Activated T-helper 2 cell treated with anti-CD3 and anti-CD28 coated beads, Interferon-gamma antibody, Interleukin-2, Interleukin-4, amounts not matched to agents 10 μg/mL and 5 μg/mL and 100 μg/mL, durations not matched to agents 14 hours and 24 hours and 36 hours (primary cell): ENCODE results near the gene TRAF3. TPM values are rescaled to one million over a fixed set of nuclear protein-coding genes. Genes with fewer than 3 reads are reported as not detected.
A peak's percentile ranks its signal among the peaks of the same experiment; 100 is the strongest.
"Not testable (repeated sequence)": the region's sequence is repeated elsewhere in the genome, so short reads cannot be mapped to it uniquely, and the experiment has no call there.

Experiments
- DNase-seq: peaks from one replicate; pipeline ENCODE4 v3.0.0; 2021; ENCODE audit warnings: low spot score
- H3K27ac Mint-ChIP-seq: one replicate; pipeline ENCODE4 v1.8.0; 2021; ENCODE audit warnings: mixed read lengths
- H3K27me3 Mint-ChIP-seq: one replicate; pipeline ENCODE4 v1.8.0; 2021; ENCODE audit warnings: low read depth, mixed read lengths
- H3K36me3 Mint-ChIP-seq: one replicate; pipeline ENCODE4 v1.8.0; 2021; ENCODE audit warnings: low read depth, mixed read lengths
- H3K4me1 Mint-ChIP-seq: one replicate; pipeline ENCODE4 v1.8.0; 2021; ENCODE audit warnings: low read depth, mixed read lengths
- H3K4me3 Mint-ChIP-seq: one replicate; pipeline ENCODE4 v1.8.0; 2021; ENCODE audit warnings: low read depth, mild to moderate bottlenecking, moderate library complexity, mixed read lengths
- H3K9me3 Mint-ChIP-seq: one replicate; pipeline ENCODE4 v1.8.0; 2021; ENCODE audit warnings: mixed read lengths
- intact Hi-C: fragments of 100-400 bp; cut with micrococcal nuclease; formaldehyde crosslinking; loops from one replicate; pipeline ENCODE4 v1.15.1; 2023
- total RNA-seq: library from RNA; stranded (reverse); gene quantifications from 2 replicates; pipeline ENCODE4 v1.2.3, GENCODE V29; 2022

The TRAF3 gene
- total RNA-seq, 1 donor from 2014 or later = 67.8 TPM

DNA sequence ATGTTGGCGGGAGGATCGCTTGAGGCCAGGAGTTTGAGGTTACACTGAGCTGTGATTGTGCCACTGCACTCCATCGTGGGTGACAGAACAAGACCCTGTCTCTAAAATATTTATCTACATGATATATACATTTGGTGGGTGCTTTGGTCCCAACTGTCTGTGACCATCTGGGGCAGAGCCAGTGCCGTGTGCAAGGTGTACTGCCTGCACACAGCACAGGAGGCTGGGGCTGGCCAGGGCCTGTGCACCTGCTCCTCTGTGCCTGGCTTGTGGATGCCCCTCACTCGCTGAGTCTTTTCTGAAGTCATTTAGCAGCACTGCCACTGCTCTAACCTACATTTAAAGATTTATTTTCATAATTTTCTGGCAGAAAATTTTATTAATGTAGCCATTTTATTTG lies 58.7 kb downstream of the TRAF3 start:
- Mint-ChIP-seq H3K4me1 (peaks cover 20% of the 10 kb centered on the region), H3K27ac (no peak overlapping the region), H3K9me3 (no peaks in the 10 kb centered on the region), H3K27me3 (no peaks in the 10 kb centered on the region), H3K4me3 (no peak overlapping the region), H3K36me3 (peaks cover 68% of the 10 kb centered on the region)
- DNase-seq = no peak
- intact Hi-C loops = no loop called here

DNA sequence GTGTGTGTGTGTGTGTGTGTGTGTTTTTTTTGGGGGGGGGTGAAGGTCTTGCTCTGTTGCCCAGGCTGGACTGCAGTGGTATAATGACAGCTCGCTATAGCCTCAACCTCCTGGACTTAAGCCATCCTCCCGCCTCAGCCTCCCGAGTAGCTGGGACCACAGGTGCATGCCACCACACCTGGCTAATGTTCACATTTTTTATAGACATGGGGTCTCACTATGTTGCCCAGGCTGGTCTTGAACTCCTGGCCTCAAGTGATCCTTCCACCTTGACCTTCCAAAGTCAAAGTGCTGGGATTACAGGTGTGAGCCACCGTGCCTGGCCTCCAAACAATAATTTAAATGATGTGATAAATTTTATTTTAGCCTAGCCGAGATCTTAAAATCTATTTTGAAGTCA lies 59.9 kb downstream of the TRAF3 start:
- Mint-ChIP-seq H3K36me3 (peaks cover 67% of the 10 kb centered on the region), H3K4me1 (peaks cover 12% of the 10 kb centered on the region), H3K27ac (peak overlapping the region; percentile 30)
- H3K9me3 Mint-ChIP-seq, intact Hi-C loops, DNase-seq, H3K4me3 Mint-ChIP-seq, H3K27me3 Mint-ChIP-seq: not testable (repeated sequence)

DNA sequence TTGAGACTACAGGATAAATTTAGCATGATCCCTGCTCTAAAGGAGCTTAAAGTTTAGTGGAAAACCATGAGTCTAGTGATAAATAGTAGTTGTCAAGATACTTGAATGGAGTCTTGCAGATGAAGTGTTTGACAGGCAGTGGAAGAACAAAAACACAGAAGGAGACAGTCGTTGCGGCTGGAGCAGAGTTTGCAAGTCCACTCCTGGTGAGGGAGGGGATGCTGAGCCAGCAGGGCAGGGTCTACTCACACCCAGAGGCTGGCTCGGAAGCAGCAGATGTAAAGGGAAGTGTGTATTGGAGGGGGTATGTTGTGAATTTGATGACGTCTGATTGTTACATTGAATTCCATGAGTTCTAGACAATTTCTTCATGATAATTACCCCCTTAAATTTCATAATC lies 61.3 kb downstream of the TRAF3 start:
- DNase-seq = no peak
- Mint-ChIP-seq H3K9me3 (no peaks in the 10 kb centered on the region), H3K4me1 (peaks cover 7% of the 10 kb centered on the region), H3K36me3 (peaks cover 61% of the 10 kb centered on the region), H3K27me3 (no peaks in the 10 kb centered on the region), H3K27ac (peak overlapping the region; percentile 65), H3K4me3 (no peak overlapping the region)
- intact Hi-C loops = no loop called here

DNA sequence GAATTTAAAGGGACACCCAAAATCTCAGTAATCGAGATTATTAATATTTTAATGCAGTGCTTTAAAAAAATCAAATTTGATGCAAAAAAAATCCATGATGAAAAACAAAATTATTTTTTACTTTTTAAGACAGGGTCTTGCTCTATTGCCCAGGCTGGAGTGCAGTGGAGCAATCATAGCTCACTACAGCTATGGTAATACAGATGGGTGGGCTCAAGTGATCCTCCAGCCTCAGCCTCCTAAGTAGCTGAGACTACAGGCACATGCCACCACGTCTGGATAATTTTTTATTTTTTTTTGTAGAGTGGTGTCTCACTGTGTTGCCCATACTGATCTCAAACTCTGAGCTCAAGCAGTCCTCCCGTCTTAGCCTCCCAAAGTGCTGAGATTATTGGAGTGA lies 62.9 kb downstream of the TRAF3 start:
- DNase-seq = no peak
- Mint-ChIP-seq H3K4me3 (no peak overlapping the region), H3K27me3 (no peaks in the 10 kb centered on the region), H3K9me3 (no peaks in the 10 kb centered on the region), H3K4me1 (peaks cover 5% of the 10 kb centered on the region), H3K36me3 (peaks cover 55% of the 10 kb centered on the region), H3K27ac (no peak overlapping the region)
- intact Hi-C loops = no loop called here

DNA sequence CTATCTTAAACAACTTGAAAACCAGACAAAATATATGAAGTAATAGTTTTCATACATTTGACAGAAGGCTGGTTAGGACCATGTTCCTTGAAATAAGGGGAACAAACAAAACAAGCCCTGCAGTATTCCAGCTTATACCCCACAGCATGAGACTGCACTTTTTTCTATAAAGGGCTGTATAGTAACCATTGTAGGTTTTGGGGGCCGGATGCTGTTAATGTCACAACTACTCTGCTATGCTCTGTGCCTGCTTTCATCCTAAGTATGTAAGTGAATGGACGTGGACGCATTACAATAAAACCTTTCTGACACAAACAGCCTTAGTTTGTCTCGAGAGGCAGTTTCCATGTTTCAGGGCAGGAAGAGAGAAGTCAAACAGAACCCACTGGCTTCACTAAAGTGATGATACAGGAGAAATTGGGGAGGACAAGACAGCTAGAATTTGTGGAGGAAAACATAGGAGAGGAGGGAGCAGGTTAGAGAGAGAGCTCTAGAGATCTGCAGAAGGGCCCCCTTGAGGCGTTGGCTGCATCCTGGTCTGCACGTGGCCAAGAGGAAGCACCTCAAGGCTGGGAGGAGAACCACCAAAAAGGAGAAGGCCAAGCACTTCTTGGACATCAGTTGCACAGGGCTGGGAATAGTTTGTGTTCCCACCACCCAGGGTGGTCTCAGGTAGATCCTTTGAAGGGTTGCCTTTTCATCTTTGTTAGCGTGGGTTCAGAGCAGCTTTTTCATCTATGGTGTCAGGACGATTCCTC lies 63.7 kb downstream of the TRAF3 start:
- no peaks in the 10 kb centered on the region for H3K27me3 Mint-ChIP-seq
- no peak overlapping the region for H3K27ac Mint-ChIP-seq
- H3K36me3 Mint-ChIP-seq = peaks cover 50% of the 10 kb centered on the region
- no peak overlapping the region for H3K4me3 Mint-ChIP-seq
- no peaks in the 10 kb centered on the region for H3K9me3 Mint-ChIP-seq
- intact Hi-C loops = no loop called here
- no peaks in the 10 kb centered on the region for H3K4me1 Mint-ChIP-seq
- no peak for DNase-seq

DNA sequence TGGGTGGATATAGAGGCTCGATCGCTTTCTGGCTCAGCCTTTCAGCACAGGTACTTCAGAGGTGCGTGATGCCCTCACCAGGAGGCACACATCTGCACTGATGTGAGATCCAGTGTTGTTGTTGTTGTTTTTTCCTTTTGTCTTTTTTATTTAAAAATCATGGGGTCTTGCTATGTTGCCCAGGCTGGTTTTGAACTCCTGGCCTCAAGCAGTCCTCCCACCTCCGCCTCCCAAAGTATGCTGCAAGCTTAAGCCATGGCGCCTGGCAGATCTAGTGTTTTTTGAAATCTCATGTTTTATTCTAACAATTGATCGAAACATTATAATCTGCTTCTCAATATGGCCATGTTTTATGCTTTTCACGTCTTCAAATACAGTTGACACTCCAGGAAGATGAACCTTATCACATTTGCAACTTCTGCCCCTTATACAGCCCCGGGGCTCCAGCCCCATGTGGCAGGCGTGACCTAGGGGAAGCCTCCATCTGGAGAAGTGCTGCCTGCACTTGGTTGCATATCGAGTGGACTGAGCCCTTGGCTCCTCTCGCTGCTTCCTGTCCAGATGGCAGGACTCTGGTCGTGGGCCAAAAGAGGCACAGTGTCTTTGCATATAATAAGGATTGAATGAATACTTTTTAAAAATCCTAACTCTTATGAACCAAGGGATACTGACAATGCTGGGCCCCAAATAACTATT lies 71.7 kb downstream of the TRAF3 start:
- intact Hi-C loops = no loop called here
- peaks cover 3% of the 10 kb centered on the region for H3K9me3 Mint-ChIP-seq
- DNase-seq = no peak
- no peak overlapping the region for H3K4me3 Mint-ChIP-seq
- H3K36me3 Mint-ChIP-seq = peaks cover 42% of the 10 kb centered on the region
- peaks cover 16% of the 10 kb centered on the region for H3K4me1 Mint-ChIP-seq
- H3K27me3 Mint-ChIP-seq = no peaks in the 10 kb centered on the region
- H3K27ac Mint-ChIP-seq = peak overlapping the region; percentile 29

DNA sequence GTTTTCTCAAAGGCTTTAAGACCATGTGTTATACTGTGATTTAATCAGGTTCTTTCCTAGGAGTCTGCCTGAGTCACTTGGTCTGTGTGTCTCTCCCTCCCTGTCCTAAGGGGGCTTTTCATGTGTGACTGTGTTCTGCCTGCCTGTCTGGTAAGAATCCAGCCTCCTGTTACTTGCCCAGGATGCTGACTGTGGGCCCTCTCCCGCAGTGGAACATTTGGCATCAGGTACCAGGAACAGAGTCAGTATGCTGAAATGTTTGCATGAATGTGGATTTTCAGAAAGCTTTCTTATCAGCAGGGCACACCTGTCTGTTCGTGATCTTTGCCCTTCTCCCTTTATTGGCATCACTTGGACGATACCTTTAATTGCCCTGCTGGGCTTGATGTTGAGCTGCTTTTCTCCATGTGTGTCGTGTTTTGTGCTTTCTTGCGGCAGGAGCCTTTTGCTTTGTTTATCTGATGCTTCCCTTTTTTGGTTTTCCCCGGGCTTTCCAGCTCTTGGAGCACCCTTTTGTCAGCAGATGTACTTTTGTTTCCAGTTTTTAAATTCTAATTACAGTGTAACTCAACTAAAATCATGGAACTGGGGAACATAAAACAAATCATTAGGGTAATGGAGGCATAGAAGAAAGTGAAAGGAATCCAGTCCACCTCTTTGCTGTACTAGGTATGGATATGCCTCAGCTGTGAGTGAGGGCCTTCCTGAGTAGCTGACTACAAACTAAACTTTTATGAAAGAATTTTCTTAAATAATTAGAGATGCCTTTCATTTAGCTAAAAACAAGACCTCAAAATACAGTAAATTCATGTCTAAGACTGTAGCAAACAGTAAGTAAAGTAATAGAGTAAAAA lies 72.5 kb downstream of the TRAF3 start:
- H3K27me3 Mint-ChIP-seq = no peaks in the 10 kb centered on the region
- peaks cover 20% of the 10 kb centered on the region for H3K4me1 Mint-ChIP-seq
- no peak overlapping the region for H3K4me3 Mint-ChIP-seq
- H3K27ac Mint-ChIP-seq = peak overlapping the region; percentile 29
- H3K9me3 Mint-ChIP-seq = peaks cover 5% of the 10 kb centered on the region
- H3K36me3 Mint-ChIP-seq = peaks cover 42% of the 10 kb centered on the region
- intact Hi-C loops = no loop called here
- no peak for DNase-seq

DNA sequence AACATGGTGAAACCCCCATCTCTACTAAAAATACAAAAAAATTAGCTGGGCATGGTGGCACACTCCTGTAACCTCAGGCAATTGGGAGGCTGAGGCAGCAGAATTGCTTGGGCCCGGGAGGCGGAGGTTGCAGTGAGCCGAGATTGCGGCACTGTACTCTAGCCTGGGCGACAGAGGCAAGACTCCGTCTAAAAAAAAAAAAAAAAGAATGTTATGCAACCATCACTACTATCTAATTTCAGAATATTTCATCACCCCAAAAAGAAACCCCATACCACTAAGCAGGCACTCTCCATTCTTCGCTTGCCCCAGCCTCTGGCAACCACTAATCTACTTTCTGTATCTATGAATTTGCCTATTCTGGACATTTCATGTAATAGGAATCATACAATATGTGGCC lies 76.4 kb downstream of the TRAF3 start:
- Mint-ChIP-seq H3K27ac (no peak overlapping the region), H3K9me3 (peaks cover 16% of the 10 kb centered on the region), H3K36me3 (peaks cover 66% of the 10 kb centered on the region), H3K27me3 (no peaks in the 10 kb centered on the region), H3K4me1 (peaks cover 23% of the 10 kb centered on the region), H3K4me3 (no peak overlapping the region)
- no peak for DNase-seq
- intact Hi-C loops = no loop called here

DNA sequence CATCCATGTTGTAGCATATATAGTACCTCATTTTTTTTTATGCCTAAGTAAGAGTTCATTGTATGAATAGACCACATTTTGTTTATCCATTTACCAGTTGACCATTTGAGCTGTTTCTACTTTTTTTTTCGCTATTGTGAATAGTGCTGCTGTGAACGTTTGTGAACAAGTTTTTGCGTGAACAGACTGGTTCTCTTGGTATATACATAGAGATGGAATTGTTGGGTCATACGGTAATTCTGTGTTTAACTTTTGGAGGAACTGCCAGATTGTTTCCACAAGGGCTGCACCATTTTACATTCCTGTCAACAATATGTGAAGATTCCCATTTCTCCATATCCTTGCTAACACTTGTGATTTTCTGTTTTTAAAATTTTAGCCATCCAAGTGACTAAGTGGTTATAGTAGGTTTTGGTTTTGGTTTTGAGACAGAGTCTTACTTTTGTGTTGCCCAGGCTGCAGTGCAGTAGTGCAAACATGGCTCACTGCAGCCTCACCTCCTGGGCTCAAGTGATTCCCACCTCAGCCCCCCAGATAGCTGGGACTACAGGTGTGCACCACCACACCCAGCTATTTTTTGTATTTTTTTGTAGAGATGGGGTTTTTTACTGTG lies 76.9 kb downstream of the TRAF3 start:
- peaks cover 67% of the 10 kb centered on the region for H3K36me3 Mint-ChIP-seq
- H3K27ac Mint-ChIP-seq = no peak overlapping the region

DNA sequence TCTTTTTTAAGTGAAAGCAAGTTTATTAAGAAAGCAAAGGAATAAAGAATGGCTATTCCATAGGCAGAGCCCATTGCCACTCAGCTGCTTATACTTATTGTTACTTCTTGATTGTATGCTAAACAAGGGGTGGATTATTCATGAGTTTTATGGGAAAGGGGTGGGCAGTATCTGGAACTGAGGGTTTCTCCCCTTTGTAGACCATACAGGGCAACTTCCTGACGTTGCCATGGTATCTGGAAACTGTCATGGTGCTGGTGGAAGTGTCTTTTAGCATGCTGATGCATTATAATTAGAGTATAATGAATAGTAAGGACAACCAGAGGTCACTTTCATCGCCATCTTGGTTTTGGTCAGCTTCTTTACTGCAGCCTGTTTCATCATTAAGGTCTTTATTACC lies 78.9 kb downstream of the TRAF3 start:
- no peak for DNase-seq
- H3K36me3 Mint-ChIP-seq = peaks cover 76% of the 10 kb centered on the region
- H3K4me3 Mint-ChIP-seq = no peak overlapping the region
- no peak overlapping the region for H3K27ac Mint-ChIP-seq
- intact Hi-C loops = no loop called here
- no peaks in the 10 kb centered on the region for H3K27me3 Mint-ChIP-seq
- H3K4me1 Mint-ChIP-seq = peaks cover 10% of the 10 kb centered on the region
- H3K9me3 Mint-ChIP-seq = peaks cover 31% of the 10 kb centered on the region

More for the DNA sequence above, 76.9 kb downstream of the TRAF3 start:
- Mint-ChIP-seq H3K4me1 (peaks cover 18% of the 10 kb centered on the region), H3K4me3 (no peak overlapping the region), H3K9me3 (peaks cover 16% of the 10 kb centered on the region), H3K27me3 (no peaks in the 10 kb centered on the region)
- intact Hi-C loops = no loop called here
- DNase-seq = no peak

DNA sequence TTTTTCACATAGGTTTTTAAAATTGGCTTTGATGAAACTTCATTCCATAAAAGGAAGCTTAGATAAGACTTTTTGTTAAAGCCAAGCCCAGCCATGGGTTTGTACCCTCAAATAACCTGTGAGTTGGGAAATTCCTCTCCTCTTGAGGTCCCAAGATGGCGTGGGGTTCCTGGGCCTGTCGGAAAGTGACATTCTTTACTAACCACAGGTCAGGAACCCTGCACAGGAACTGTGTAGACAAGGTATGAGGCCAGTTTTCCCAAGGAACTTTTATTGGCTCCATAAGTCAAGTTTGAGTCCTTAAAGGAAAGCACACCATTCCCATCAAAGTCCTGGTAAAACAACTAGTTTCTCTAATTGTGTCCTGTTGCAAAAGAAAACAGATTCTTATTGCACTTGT lies 80.2 kb downstream of the TRAF3 start:
- peaks cover 10% of the 10 kb centered on the region for H3K4me1 Mint-ChIP-seq
- H3K9me3 Mint-ChIP-seq = peaks cover 41% of the 10 kb centered on the region
- no peak overlapping the region for H3K27ac Mint-ChIP-seq
- no peak overlapping the region for H3K4me3 Mint-ChIP-seq
- peaks cover 84% of the 10 kb centered on the region for H3K36me3 Mint-ChIP-seq
- H3K27me3 Mint-ChIP-seq = no peaks in the 10 kb centered on the region
- DNase-seq = no peak
- intact Hi-C loops = no loop called here

DNA sequence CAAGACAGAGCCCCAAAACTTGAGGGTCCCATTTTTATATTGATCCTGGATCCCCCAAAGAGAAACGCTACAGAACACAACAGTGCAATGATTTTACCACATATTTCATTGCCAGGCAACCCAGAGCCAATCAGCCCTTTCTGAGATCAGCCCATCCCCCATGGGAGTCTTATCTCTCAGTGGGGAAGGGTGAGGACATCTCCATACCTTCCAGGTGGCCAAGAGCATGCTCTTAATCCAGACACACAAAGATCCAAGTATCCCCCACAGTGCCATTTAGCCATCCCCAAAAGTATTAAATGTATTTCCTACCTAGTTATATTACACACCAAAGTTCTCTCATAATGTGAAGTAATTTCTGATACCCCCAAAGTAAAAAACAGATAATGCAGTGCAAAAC lies 82.7 kb downstream of the TRAF3 start:
- Mint-ChIP-seq H3K27me3 (no peaks in the 10 kb centered on the region), H3K27ac (no peak overlapping the region)
- intact Hi-C loops = no loop called here

More for the DNA sequence above, 82.7 kb downstream of the TRAF3 start:
- Mint-ChIP-seq H3K4me3 (no peak overlapping the region), H3K4me1 (peaks cover 2% of the 10 kb centered on the region), H3K36me3 (peaks cover 92% of the 10 kb centered on the region), H3K9me3 (peaks cover 45% of the 10 kb centered on the region)
- no peak for DNase-seq
